GM21717 (cell line): Measurements from ENCODE around the gene AEN.

Experiments used
- ATAC-seq: cut with Tn5 transposase; IDR thresholded peaks from one replicate; pipeline ENCODE4 v1.9.1; 2021; ENCODE audit warnings: mild to moderate bottlenecking, moderate library complexity; ENCODE audit not compliant: unreplicated experiment

The AEN gene, protein sequence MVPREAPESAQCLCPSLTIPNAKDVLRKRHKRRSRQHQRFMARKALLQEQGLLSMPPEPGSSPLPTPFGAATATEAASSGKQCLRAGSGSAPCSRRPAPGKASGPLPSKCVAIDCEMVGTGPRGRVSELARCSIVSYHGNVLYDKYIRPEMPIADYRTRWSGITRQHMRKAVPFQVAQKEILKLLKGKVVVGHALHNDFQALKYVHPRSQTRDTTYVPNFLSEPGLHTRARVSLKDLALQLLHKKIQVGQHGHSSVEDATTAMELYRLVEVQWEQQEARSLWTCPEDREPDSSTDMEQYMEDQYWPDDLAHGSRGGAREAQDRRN

DNA sequence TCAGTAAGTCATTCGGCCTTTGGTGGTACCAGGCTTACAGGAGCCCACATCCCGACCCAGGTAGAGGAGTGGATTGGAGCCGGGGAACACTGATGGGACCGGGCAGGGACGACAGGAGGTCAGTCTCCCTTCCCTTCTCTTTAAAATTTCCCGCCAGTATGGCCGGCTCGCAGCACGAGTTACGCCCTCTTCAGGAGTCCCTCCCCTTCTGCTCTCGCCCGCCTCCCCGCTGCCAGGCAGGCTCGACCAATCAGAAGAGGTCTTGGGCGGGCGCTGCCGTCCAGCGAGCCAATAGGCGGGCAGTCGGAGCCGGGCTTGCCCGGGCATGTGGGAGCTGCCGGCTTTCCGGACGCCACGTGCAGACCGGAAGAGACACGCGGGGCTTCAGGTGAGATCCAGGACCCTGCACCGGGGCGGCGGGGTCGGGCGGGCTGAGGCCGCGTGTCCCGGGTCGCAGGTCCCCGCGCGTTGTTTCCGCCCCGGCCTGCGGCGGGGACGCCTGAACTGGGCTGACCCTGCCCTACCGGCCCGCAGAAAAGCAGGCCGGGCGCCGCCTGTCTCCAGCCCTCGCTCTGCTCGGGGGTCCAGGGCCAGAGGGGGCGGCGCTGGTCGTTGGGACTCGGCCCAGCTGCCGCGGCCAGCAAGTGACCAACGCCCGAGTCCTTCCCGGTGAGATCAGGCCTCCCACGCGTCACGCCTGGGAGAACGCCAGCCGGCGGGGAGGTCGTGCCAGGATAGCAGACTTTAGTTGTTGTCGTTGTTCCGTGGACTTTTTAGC lies at the start of gene AEN:
AEN (plus strand) TSS at position 346 of the 778 bp plus-strand sequence. CDS start 4,870 bp downstream, outside the sequence.
- peak; percentile 93 for ATAC-seq

DNA sequence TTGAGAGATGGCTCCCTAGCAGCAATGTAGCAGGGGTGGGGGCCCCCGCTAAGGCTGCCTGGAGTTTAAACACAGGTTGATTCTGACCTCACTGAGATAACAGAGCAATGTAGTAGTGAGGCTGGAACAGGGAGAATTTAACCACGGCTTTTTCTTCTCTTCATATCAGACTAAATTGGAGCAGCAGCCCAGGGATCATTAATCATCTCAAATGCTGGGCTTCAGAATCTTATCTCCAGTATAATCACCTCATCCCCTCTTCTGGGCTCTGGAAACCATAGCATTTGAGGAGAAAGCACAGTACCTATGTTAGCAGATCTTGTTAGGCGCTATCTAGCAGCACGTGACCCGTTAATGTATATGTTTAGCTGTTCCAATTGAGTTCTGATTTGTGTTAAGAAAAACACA lies 49.3 kb upstream of the AEN start:
- no peak for ATAC-seq

DNA sequence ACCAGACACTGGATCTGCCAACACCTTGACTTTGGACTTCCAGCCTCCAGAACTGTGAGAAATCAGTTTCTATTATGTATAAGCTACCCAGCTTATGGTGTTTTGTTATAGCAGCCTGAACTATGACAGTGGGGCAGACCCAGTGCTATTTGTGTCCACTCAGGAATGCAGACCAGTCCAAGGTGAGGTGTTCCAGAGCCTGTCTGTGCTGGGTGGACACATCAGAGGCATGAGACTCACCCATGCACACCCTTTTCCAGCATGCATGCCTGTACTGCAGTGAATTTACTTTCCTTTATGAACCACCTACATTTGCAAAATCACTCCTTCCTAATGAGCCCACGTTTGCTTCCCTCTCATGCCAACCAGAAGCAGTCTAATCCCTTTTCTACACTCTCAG lies 47.1 kb upstream of the AEN start:
- ATAC-seq = no peak

DNA sequence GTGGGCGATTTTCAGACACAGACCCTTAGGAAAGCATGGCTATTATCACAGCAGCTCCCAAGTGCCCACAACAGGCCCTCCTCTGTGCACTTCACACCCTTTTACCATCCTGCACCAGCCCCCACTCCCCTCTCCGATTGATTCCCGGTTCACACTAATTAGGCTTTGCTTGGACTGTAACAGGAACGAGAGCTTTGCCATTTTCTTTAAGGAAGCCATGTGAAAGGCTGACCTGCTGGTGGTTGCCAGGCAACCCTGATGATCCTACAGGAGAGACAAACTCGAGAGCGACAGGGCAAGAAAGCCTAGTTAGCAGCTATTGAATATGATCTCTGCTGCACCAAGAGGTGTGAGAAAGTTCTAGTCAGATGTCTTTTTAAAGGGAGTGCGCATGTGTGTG lies 46.5 kb upstream of the AEN start:
- no peak for ATAC-seq

DNA sequence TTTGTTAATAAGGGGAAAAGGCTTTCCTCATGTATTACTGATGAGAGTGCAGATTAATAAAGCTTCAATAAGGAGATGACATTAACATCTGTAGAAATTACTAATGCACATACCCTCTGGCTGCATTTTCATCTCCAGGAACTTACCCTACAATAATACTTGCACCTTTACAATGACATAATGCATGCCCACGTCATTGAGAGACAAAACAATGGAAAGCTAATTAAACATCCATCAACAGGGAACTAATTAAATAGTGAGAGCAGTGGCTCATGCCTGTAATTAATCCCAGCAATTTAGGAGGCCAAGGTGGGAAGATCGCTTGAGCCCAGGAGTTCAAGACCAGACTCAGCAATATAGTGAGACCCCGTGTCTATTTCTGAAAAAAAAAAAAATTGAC lies 41.8 kb upstream of the AEN start:
- no peak for ATAC-seq

DNA sequence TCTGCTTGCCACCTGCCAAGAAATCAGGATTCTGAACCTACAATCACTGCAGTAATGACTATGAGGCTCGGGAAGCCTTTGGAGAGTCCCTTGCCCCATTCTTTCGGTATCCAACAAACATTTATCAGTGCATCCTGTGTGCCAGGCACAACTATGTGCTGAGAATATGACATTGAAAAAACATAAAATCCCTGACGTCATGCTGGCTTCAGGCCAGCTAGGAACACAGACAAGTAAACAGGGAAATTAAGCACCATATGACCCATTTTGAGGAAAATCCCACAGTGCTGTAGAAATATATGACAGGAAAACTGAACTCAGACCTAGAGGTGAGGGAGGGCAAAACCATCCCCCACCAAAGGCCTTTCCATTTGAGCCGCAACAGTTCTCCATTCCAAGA lies 40.6 kb upstream of the AEN start:
- ATAC-seq = no peak

DNA sequence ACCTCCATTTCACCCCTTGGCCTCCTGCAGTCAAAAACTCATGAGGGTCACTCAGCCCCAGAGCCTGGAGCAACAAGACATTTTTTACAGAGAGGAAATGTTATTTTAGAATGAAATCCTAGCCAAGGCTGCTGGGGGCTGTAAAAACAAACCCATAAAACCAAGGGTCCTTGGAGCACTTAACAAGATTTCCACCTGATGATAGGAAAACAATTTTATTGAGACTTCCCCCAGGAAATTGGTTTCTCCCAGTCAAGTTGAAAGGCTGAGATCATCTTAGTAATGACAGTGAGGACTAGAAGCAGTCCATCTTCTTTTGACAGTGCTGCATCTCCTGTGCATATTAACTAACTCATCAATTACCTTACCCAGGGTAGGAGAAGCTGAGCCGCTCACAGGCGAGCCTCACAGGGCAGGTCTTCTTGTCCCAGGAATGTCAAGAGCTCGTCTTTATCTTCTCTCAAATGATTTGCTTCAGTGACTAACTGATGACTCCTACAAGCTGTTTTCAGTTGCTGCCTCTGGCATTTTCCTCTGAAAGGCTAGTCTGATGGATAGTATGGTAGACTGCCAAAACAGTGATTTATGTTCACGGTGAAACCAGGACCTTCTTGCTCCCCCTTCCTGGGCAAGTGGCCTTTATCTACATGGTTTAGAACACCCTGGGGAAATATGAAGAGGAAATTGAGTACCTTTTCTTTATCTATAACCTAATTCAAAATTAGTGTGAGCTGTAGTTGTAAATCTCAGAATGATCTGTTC lies 34.6 kb upstream of the AEN start:
- no peak for ATAC-seq

DNA sequence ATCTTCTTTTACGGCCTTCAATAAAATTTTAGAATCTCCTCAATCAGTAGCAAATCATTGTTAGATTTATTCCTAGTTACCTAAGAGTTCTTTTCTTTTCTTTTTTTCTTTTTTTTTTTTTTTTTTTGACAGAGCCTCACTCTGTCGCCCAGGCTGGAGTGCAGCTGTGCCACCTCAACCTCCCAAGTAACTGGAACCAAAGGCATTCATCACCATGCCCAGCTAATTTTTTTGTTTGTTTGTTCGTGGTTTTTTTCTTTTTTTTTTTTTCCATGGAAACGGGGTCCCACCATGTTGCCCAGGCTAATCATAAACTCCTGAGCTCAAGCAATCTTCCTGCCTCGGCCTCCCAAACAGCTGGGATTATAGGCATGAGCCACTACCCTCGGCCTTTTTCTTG lies 30.4 kb upstream of the AEN start:
- ATAC-seq = no peak

DNA sequence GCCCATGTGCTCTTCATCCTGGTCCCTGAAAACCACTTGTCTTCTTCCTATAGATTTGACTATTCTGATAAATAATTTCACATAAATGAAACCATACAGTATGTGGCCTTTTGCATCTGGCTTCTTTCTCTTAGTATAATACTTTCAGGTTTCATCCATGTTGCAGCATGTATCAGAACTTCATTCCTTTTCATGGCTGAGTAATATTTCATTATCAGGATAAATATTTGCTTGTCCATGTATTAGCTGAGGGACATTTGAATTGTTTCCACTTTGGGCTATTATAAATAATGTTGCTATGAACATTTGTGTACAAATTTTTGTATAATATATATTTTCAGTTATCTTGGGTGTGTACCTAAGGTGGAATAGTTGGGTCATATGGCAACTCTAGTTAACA lies 29.8 kb upstream of the AEN start:
- ATAC-seq = no peak

DNA sequence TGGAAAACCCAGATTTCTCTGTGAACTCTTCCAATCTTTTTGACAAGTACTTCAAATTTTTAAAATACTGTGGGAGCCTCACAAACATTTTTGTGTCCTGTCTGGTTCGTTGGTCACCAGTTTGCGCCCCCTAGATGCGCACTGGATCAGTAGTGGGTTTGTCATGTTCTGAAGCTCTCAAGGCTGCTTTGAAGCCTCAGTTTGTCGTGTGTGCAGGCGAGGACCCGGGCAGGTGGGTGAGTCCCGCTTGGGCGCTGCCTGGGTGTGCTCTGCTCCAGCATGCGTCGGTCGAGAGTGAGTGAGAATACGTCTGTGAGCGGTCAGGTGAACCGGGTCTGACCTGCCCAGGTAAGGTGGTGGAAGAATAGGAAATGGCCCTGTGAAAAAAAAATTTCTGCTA lies 17.3 kb upstream of the AEN start:
- ATAC-seq = no peak

DNA sequence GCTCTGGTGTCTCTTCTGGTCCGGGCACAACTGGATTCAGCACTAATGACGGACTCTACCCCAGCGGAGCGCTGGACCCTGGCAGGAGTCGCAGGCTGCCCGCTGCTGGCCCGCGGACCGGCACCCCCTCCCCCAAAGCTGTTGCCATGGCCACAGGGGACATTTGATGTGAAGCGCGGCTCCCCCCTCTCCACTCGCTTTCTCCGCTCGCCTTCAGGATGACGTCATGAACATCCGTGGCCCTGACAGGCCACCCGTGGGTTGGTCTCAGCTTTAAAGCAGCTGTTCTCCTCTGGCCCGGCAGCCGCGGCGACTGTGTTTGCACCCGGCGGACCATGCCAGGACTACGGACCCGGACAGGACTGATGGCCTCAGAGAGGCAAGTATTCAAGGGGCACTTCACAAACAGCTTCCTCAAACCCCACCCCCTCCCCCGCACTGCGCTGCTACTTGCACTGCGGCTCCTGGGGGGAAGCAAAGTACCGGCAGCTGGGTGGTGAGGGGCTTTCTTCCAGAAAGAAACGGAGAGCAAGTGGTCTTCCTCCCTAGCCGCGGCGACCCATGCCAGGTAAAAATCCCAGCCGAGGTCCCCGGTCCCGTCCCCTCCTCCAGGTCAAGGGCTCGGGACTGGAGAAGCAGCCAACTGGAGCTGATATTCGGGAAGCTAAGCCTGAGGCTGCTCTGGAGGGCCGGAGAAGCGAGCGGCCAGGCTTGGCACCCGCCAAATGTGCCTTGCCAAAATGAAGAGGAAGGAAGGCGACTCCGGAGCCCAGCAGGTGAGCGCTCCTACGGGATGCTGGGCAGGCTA lies 16.6 kb upstream of the AEN start:
- ATAC-seq = no peak

DNA sequence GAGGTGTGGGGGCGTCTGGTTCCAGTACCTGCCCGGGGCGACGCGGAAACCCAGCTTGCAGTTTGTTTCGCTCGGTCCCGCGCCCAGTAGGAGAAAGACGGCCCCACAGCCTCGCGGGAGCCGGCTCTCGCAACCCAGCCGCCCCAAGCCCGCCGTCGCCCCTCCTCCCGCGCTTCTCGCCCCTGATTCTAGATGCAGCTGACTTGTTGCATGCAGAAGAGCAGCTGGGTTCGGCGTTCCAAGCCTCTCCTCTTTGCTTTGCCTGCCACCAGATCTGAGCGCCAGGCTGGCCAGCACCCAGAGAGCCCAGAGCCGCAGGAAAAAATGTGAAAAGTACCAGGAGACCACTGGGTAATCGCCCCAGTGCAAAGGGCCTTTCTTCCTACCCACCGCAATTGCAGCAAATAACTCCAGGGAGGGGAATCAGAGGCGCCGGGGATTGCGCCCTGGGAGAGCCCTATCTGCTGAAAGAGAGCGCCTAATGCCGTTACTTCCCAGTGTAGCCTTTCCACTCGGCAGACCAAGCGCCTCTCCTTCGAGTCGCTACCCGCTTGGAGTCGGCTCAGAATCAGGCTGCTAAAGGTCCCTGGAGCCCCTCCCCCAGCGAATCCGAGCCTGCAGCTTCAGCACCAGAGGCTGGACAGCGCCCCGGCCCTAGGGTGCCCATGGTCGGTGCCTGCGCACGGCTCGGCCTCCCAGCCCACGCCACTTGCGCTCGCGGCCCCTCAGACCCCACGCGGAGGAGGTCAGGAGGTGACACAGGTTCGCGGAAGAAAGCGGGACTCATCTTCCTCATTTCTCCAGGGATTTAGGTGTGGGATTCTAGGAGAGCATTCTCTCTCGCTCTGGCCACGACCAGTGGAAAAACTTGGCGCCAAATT lies 15.7 kb upstream of the AEN start:
- ATAC-seq = no peak

DNA sequence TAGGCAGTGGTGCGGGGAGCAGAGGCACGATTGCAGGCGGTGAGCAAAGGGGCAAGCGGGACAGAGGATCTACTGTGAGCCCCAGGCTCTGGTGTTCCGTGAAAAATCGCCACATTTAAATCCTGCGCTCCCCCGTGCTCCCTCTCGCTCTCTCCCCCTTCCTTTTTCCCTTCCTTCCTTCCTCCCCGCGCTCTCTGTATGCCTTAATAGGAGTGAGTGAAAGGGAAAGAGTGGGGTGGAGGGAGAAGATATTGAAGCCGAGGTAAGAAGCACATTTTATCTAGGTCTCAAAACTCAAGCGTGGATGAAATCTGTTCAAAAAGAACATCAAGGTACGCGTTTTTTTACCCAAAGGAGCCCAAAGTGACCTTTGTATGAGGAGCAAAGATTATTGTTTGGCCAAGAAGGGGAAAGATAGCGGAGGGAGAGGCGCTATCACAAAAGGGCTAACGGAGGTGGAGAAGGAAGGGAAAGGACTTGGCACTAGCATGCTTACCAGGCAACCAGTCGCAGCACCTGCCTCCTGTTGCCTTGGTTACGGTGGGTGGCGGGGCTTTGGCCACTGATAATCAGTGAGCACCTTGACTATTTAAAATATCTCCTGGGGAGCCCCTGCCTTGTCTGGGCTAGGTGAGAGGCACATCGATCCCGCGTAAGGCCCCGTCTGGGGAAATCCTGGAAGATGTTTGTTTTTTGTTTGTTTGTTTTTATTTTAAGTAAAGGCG lies 14.9 kb upstream of the AEN start:
- ATAC-seq = no peak

DNA sequence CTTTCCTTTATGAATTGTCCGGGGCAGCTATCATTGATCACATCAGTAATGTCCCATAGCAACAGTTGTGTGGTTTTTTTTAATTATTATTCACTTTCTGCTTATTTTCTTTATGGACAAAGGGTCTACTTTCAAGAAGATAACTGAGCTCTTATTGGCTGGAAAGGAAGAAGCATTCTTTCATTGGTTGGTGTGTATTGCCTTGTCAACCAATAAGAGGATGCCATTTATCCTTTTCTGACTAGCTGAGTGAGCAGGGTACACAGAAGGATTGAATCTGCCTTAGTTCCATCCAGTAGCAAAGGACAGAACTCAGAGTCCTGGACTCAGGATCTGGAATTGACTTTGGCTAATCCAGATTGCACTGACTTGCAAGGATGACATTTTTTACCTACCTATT lies 13.2 kb upstream of the AEN start:
- ATAC-seq = no peak

DNA sequence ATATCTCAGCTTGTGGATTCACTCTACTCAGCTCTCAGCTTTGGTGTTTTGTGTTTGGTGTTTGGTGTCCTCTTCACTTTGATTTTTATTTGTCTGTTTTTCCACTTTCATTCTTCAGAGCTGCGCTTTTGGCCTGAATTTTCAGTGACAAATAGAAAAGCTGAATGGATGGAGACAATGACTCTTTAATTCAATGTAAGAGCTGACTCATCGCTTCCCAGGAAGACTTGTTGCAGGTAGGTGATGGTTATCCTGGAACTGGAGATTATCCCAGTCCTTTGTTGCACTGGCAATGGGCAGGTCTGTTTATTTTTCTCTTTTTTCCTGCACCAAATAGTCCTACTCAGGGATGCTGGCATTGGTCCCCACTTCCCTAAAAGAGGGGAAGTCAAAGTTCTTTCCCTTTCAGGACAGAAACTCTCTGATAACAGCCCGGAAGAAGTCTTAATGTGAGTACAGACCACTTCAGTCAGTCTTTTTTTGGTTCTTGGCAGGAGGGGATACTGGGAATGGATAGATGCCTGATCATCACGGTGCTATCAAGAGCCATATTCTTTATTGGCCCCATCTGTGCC lies 12.4 kb upstream of the AEN start:
- ATAC-seq = no peak

DNA sequence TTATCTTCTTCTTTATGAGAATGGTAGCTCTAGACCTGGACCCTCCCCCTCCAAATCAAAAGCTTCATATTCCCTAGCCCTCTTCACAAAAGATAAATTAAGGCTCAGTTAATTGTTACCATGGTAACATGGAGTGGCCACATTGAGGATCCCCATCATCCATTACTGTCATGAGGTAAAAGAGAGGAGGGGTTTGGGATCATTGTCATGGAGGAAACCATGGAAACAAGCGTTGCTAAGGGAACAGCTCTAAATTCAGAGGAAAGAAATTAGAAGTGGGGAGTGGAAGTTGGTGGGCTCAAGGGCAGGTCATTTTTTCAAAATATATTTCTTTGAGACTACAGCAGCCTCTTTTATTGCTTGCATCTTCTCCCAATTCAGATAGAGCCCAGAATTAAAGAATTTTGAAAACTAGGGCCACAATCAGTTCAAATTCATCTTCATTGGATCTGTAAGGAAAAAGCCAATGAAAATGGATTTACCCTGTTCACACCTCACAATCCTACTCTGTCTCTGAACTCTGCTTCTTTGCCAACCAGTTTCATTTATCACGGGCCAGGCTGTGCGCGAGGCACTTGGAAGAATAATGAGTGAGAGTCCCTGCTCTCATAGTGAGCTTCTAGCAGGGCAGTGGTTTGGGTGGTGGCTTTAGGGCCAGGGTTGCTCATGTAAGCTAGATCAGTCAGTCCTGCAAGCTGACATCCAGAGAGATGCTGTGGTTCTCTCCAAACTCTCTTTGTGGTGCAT lies 11.6 kb upstream of the AEN start:
- ATAC-seq = no peak

DNA sequence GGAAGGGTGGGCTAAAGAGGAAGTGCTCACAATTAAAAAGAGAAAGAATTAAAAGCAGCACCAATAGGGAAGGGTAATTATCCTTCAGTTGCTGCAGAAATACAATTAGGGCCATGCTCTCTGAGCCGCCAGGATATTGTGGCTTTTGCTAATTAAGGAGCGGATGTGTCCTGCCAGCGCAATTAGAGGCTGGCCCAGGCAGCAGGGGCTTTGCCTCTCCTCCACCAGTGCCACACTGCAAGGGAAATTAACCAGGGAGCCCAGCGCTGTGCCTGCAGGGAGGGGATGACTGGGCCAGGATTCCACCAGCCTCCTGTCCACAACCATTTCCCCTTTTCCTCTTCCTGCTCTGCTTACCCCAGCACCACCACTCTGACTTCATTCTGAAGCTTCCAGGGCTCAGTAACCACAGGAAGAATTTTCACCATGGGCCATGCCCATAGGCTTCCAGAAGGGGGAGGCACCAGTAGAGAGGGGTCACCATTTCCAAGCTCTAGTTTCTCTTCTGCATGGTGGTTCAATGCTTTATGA lies 10.4 kb upstream of the AEN start:
- ATAC-seq = no peak

DNA sequence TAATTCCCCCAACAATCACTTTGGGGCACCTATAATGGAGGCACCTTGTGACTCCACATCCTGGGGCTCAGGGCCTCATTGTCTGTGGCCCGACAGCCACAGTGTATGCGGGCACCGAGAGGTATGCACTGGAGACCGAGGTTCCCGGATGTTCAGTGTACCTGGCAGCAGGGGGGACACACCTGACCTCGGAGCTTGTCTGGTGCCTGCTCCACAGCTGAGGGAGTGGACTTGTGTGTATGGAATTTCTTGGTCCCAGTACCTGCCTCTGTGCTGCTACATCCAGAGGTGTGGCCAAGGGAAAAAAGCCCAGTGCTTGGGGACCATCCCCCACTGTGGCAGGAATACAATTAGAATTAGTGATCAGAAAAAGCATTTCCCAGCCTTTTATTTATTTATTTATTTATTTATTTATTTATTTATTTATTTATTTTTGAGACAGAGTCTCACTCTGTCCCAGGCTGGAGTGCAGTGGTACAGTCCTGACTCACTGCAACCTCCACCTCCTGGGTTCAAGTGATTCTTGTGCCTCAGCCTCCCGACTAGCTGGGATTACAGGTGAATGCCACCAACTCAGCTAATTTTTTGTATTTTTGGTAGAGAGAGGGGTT lies 8.8 kb upstream of the AEN start:
- ATAC-seq = no peak
